Astrocyte (in vitro differentiated cells and primary cell): Measurements from ENCODE around the gene LHPP.

Experiments
- EZH2 ChIP-seq: IDR thresholded peaks from 2 replicates; pipeline ENCODE4 v1.6.1; 2012; ENCODE audit warnings: mild to moderate bottlenecking, low read length, inconsistent platforms; ENCODE audit not compliant: insufficient read depth
- TF ChIP-seq, protein P1 (sequence below): IDR thresholded peaks from 2 replicates; pipeline ENCODE4 v1.5.1; 2011; ENCODE audit warnings: low read depth, mild to moderate bottlenecking, inconsistent platforms, low read length, moderate library complexity; ENCODE audit not compliant: insufficient read depth

DNA sequence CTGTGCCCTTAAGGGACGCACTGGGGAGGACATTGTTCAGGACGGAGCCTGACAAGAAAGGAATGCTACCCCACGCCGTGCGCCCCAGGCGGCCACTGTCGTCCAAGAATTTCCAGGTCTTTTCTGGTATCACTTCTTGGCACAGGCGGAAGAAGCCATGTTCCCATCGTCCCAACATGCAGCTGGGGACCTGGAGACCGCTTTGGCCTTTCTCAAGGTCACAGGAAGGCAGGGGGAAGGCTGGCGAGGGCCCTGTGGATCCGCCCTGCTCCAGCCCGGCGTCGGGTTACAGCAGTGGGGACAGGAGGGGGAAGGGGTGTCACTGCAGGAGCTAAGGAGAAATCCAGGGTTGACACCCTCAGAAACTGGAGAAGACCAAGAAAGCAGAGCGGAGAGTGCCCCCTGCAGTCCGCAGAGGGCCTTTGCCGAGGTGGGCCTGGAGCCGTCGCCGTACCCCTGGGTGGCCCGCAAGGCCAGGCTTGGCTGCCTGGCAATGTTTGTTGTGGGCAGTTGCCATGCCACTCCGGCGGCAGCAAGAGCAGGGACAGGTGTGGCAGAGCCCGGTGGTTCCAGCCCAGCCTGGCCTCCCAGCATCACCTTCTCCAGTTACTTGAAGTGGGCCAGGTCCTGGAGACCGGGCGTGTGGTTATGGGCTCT is 104.1 kb downstream of the LHPP start:
- TF ChIP-seq, protein P1, sequence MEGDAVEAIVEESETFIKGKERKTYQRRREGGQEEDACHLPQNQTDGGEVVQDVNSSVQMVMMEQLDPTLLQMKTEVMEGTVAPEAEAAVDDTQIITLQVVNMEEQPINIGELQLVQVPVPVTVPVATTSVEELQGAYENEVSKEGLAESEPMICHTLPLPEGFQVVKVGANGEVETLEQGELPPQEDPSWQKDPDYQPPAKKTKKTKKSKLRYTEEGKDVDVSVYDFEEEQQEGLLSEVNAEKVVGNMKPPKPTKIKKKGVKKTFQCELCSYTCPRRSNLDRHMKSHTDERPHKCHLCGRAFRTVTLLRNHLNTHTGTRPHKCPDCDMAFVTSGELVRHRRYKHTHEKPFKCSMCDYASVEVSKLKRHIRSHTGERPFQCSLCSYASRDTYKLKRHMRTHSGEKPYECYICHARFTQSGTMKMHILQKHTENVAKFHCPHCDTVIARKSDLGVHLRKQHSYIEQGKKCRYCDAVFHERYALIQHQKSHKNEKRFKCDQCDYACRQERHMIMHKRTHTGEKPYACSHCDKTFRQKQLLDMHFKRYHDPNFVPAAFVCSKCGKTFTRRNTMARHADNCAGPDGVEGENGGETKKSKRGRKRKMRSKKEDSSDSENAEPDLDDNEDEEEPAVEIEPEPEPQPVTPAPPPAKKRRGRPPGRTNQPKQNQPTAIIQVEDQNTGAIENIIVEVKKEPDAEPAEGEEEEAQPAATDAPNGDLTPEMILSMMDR = no peak
- no peak for TF ChIP-seq EZH2
